22Rv1 (cell line): ENCODE data around the gene SLC8A1.

Source experiments
- H3K27ac ChIP-seq: fragments of 450-650 bp; 2 replicates; pipeline ENCODE4 v1.5.1; 2017
- CTCF ChIP-seq: fragments of 450-650 bp; IDR thresholded peaks from 2 replicates; pipeline ENCODE4 v1.5.1; 2017; ENCODE audit warnings: mild to moderate bottlenecking
- ZFX ChIP-seq: fragments of 450-650 bp; IDR thresholded peaks from 2 replicates; pipeline ENCODE4 v1.6.1; 2017; ENCODE audit warnings: antibody characterized with exemption, borderline replicate concordance

SLC8A1 gene

GRCh38 chr2:40421631-40422297 is 30.1 kb downstream of the SLC8A1 start:
- no peak for TF ChIP-seq ZFX
- TF ChIP-seq CTCF = no peak

GRCh38 chr2:40420478-40420877 is 31.4 kb downstream of the SLC8A1 start:
- no peak for TF ChIP-seq ZFX
- no peak for TF ChIP-seq CTCF
- H3K27ac ChIP-seq = no peak overlapping the region

More at GRCh38 chr2:40421631-40422297, 30.1 kb downstream of the SLC8A1 start:
- no peak overlapping the region for H3K27ac ChIP-seq

GRCh38 chr2:40419364-40419762 is 32.5 kb downstream of the SLC8A1 start:
- no peak overlapping the region for H3K27ac ChIP-seq
- no peak for TF ChIP-seq ZFX
- no peak for TF ChIP-seq CTCF

- no peak overlapping the region for H3K27ac ChIP-seq
- TF ChIP-seq CTCF (no peak), ZFX (no peak)
These were observed 33.1 kb downstream of the SLC8A1 start for GRCh38 chr2:40418614-40419363.

- no peak for TF ChIP-seq CTCF
- no peak for TF ChIP-seq ZFX
- no peak overlapping the region for H3K27ac ChIP-seq
These were observed 35.4 kb downstream of the SLC8A1 start for GRCh38 chr2:40416486-40416885.

- no peak overlapping the region for H3K27ac ChIP-seq
- TF ChIP-seq ZFX (no peak), CTCF (no peak)
These were observed 36.5 kb downstream of the SLC8A1 start for GRCh38 chr2:40415391-40415790.

- TF ChIP-seq CTCF (no peak), ZFX (no peak)
- H3K27ac ChIP-seq = no peak overlapping the region
These were observed 39.4 kb downstream of the SLC8A1 start for GRCh38 chr2:40412456-40412855.
